ENCODE measurements around the gene GFRA1. TPM values are rescaled to one million over a fixed set of nuclear protein-coding genes. Genes with fewer than 3 reads are reported as not detected.

GFRA1 gene
- polyA plus RNA-seq, 3 donors = not detected

GRCh38 chr10:116254422-116255155 is 18.4 kb downstream of the GFRA1 start:
- H3K27me3 ChIP-seq (ENCODE audit: control insufficient read depth in 2 of 2, insufficient read depth in 2 of 2, low read length in 2 of 2) = no peaks in the 10 kb centered on the region
- no peak overlapping the region for H3K4me3 ChIP-seq (replicated peaks in 1 of 3; ENCODE audit: low read depth in 2 of 3, low read length in 3 of 3)
- no peaks in the 10 kb centered on the region for H3K9me3 ChIP-seq (replicated peaks in 1 of 2; ENCODE audit: control insufficient read depth in 1 of 2, insufficient read depth in 1 of 2, low read length in 2 of 2)
- no peaks in the 10 kb centered on the region for H3K36me3 ChIP-seq (replicated peaks in 1 of 2; ENCODE audit: control insufficient read depth in 1 of 2, insufficient read depth in 2 of 2, low read length in 2 of 2)
- no peaks in the 10 kb centered on the region for H3K4me1 ChIP-seq (ENCODE audit: control insufficient read depth in 1 of 2, insufficient read depth in 2 of 2, low read length in 2 of 2)
- peaks cover 0 to 5% (median 0%) of the 10 kb centered on the region in 7 donors for H3K9me3 Mint-ChIP-seq
- DNase-seq = no peak
- no peaks in the 10 kb centered on the region for H3K36me3 Mint-ChIP-seq
- H3K4me1 Mint-ChIP-seq = no peaks in the 10 kb centered on the region
- no peak overlapping the region for H2AFZ ChIP-seq (ENCODE audit: insufficient read depth, low read depth, low read length, poor library complexity, severe bottlenecking)
- no peaks in the 10 kb centered on the region for H3K79me2 ChIP-seq (ENCODE audit: insufficient read depth, low read length)
- no peak overlapping the region for H3K4me2 ChIP-seq (replicated peaks; ENCODE audit: extremely low read depth, low read length, poor library complexity, severe bottlenecking)
- intact Hi-C loops (cut with micrococcal nuclease) = no loop called here
- no peak overlapping the region for H3K9ac ChIP-seq (ENCODE audit: insufficient read depth, low read length, poor library complexity, severe bottlenecking)
- peaks cover 0 to 3% (median 0%) of the 10 kb centered on the region in 3 donors for H3K27me3 Mint-ChIP-seq (ENCODE audit: low read depth in 3 of 3)
- 33% methylated on average over 3 of the region's 7 CpGs for WGBS (ENCODE audit: insufficient coverage)
- TF ChIP-seq CTCF (IDR thresholded peaks at IDR 0.05) = no peak
- H4K20me1 ChIP-seq (ENCODE audit: insufficient read depth, low read length) = no peaks in the 10 kb centered on the region
- no peak overlapping the region for H3K27ac Mint-ChIP-seq
- H3K27ac ChIP-seq (ENCODE audit: low read depth in 1 of 2, low read length in 2 of 2) = no peak overlapping the region
- H3K4me3 Mint-ChIP-seq = no peak overlapping the region

GRCh38 chr10:116253716-116254115 is 19.3 kb downstream of the GFRA1 start:
- no peak for TF ChIP-seq CTCF (IDR thresholded peaks at IDR 0.05)
- Histone ChIP-seq H3K4me2 (replicated peaks; ENCODE audit: extremely low read depth, low read length, poor library complexity, severe bottlenecking) (no peak overlapping the region), H3K27ac (ENCODE audit: low read depth in 1 of 2, low read length in 2 of 2) (no peak overlapping the region), H4K20me1 (ENCODE audit: insufficient read depth, low read length) (no peaks in the 10 kb centered on the region), H2AFZ (ENCODE audit: insufficient read depth, low read depth, low read length, poor library complexity, severe bottlenecking) (no peak overlapping the region), H3K4me1 (ENCODE audit: control insufficient read depth in 1 of 2, insufficient read depth in 2 of 2, low read length in 2 of 2) (no peaks in the 10 kb centered on the region), H3K36me3 (replicated peaks in 1 of 2; ENCODE audit: control insufficient read depth in 1 of 2, insufficient read depth in 2 of 2, low read length in 2 of 2) (no peaks in the 10 kb centered on the region), H3K27me3 (ENCODE audit: control insufficient read depth in 2 of 2, insufficient read depth in 2 of 2, low read length in 2 of 2) (no peaks in the 10 kb centered on the region), H3K9me3 (replicated peaks in 1 of 2; ENCODE audit: control insufficient read depth in 1 of 2, insufficient read depth in 1 of 2, low read length in 2 of 2) (no peaks in the 10 kb centered on the region), H3K4me3 (replicated peaks in 1 of 3; ENCODE audit: low read depth in 2 of 3, low read length in 3 of 3) (no peak overlapping the region), H3K9ac (ENCODE audit: insufficient read depth, low read length, poor library complexity, severe bottlenecking) (no peak overlapping the region), H3K79me2 (ENCODE audit: insufficient read depth, low read length) (no peaks in the 10 kb centered on the region)
- Mint-ChIP-seq H3K9me3 (peaks cover 0 to 6% (median 0%) of the 10 kb centered on the region in 7 donors), H3K4me1 (no peaks in the 10 kb centered on the region), H3K36me3 (no peaks in the 10 kb centered on the region), H3K27ac (no peak overlapping the region), H3K27me3 (ENCODE audit: low read depth in 3 of 3) (peaks cover 0 to 3% (median 2%) of the 10 kb centered on the region in 3 donors), H3K4me3 (no peak overlapping the region)
- no peak for DNase-seq
- 93% methylated on average over 1 of the region's 4 CpGs for WGBS (ENCODE audit: insufficient coverage)
- intact Hi-C loops (cut with micrococcal nuclease) = no loop called here

All from CD14-positive monocyte (primary cell).